Measurements from ENCODE around the gene SPATA13.
"Not testable (repeated sequence)": the region's sequence is repeated elsewhere in the genome, so short reads cannot be mapped to it uniquely, and the experiment has no call there.

SPATA13 gene

DNA sequence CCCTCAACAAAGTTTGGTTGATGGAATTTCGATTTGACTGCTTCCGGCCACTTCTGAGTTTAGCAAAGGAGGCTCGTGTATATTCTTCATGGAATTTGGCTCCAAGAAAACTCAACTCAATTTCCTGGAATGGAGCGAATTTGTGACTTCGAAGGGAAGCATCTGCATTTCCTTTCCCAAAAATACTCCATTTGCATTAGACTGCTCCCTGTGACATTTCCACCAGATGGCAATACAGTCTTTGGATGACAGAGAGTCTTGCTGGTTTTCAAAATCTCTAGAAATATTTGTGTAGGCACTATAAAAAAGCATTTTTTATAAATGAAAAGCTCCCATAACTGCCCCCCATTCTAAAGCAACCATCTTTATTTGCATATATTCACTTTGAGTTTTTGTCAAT, 152.9 kb downstream of the SPATA13 start:
- DNase-seq (ENCODE audit: low spot score) = peak; percentile 44

DNA sequence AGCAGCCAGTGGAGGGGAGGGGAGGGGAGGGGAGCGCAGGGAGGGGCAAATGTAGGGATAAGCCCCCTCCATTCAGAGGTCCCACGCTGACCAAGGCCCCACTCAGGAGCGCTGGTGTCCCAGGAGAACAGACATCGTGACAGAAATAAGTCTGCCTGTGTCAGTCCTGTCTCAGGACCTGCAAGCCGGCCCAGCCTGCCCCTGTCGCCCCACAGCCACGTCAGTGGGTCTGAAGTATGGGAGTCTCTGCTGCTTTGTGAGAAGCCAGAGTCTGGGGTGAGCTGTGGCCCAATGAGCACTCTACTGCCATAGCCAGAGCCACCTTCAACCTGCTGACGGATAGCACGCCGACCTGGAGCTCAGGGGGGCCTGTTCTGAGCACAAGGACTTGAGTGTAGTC, 157.3 kb downstream of the SPATA13 start:
- DNase-seq (ENCODE audit: low spot score) = not testable (repeated sequence)

- DNase-seq (ENCODE audit: low spot score) = not testable (repeated sequence)
Observed at GRCh38 chr13:24318878-24319277, 158.4 kb downstream of the SPATA13 start.

- DNase-seq (ENCODE audit: low spot score) = not testable (repeated sequence)
Observed at GRCh38 chr13:24319641-24320040, 159.1 kb downstream of the SPATA13 start.

GRCh38 chr13:24321416-24321815, 160.9 kb downstream of the SPATA13 start:
- not testable (repeated sequence) for DNase-seq (ENCODE audit: low spot score)

DNA sequence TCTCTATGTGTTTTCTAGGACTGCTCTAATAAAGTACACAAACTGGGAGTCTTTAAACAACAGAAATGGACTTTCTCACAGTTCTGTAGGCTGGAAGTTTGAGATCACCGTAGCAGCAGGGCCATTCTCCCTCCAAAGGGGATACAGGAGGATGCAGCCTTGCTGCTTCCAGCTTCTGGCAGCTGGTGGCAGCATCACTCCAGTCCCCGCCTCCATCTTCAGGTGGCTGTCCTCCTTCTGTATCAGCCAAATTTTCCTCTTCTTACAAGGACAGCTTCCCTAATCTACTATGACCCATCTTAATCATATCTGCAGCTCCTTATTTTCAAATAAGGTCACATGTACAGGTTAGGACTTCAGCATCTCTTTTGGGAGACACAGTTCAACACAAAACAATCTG, 161.9 kb downstream of the SPATA13 start:
- not testable (repeated sequence) for DNase-seq (ENCODE audit: low spot score)

- DNase-seq (ENCODE audit: low spot score) = no peak
Observed at GRCh38 chr13:24323036-24323738, 162.7 kb downstream of the SPATA13 start.

DNA sequence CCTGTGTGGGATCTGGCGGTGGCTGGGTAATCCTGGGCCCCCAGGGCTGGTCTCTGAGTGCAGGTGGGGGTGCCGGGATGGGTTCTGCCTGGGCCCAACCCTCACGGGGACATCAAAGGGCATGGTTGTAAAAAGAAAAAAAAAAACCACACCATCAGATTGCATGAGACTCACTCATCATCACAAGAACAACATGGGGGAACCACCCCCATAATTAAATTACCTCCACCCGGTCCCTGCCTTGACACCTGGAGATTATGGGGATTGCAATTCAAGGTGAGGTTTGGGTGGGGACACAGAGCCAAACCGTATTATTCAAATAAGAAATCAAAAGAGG, 163.2 kb downstream of the SPATA13 start:
- no peak for DNase-seq (ENCODE audit: low spot score)

DNA sequence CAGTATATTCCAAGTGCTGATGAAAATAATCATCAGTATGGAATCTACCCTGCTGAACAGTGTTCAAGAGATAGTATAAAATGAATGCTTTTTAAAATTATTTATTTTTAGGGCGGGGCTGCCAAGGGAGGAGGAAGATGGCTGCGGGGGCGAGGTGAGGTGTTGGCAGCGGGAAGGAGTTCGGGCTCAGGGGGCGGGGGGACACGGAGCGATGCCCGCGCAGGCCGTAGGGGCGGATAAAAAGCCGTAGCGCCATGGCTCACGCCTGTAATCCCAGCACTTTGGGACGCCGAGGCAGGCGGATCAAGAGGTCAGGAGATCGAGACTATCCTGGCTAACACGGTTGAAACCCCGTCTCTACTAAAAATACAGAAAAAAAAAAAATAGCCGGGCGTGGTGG, 167.1 kb downstream of the SPATA13 start:
- not testable (repeated sequence) for DNase-seq (ENCODE audit: low spot score)

- DNase-seq (ENCODE audit: low spot score) = no peak
Observed at GRCh38 chr13:24328145-24328544, 167.6 kb downstream of the SPATA13 start.

GRCh38 chr13:24338721-24339120, 178.2 kb downstream of the SPATA13 start:
- no peak for DNase-seq (ENCODE audit: low spot score)

DNA sequence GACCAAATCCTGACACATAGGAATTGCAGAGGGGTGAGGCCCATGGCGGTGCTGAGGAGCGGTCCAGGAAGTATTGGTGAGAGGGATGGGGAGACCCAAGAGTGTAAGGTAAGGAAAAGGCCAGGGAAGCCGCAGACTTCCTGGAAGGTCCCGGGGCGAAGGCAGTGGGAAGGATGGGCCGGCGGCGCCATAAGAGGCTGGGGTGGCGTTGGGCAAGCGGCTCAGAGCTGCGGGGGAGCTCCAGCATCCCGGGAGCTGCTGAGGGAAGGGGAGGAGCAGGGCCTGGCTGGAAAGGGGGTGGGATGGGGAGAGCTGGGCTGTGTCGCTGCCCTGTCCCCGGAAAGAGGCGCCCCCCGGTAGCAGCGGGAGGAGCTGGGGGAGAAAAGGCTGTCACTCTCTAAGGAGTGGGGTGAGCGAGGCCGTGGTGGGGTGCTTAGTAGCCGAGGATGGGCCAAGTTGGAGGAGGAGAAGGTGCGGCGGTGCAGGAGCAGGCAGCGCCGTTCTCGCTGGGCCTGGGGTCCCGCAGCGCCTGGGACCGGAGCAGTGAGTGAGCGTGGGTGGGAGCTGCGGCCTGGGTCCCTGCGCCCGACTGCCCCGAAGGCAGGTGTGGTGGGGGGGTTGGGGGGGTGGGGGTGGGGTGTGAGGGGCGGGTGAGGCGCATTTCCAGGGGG, 179.6 kb downstream of the SPATA13 start:
- no peak for DNase-seq (ENCODE audit: low spot score)

- DNase-seq (ENCODE audit: low spot score) = no peak
Observed at GRCh38 chr13:24340608-24340955, 180.1 kb downstream of the SPATA13 start.

GRCh38 chr13:24341439-24341838, 180.9 kb downstream of the SPATA13 start:
- peak; percentile 64 for DNase-seq (ENCODE audit: low spot score)

- DNase-seq (ENCODE audit: low spot score) = peak; percentile 59
Observed at GRCh38 chr13:24348385-24348784, 187.9 kb downstream of the SPATA13 start.

DNA sequence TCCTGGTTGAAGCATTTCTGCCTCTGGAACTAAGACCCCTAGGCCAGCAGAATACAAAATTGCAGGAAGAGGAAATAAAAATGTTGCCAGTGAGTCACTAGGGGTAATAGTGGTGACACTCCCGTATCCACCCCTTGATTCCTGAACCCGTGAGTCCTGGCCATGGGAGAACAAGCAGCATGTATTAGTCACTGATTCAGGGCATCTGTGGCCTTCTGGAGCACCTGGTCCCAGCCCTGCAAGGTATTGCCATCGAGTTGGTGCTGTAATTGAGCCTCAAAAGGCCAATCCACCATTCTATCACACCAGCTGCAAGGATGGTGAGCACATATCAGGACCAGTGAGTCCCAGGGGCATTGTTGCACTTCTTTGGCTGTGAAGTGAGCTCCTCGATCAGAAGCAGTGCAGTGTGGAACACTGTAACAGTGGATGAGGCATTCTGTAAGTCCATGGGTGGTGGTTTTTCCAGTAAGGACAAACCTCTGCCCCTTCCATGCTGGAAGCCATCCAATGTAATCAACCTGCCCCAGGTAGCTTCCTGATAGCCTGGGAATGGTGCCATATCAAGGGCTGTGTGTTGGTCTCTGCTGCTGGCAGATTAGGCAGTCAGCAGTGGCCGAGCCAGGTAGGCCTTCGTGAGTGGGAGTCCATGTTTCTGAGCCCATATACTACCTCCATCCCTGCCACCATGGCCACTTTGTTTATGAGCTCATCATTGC, 188.4 kb downstream of the SPATA13 start:
- peak; percentile 78 for DNase-seq (ENCODE audit: low spot score)

GRCh38 chr13:24349778-24350664, 189.5 kb downstream of the SPATA13 start:
- DNase-seq (ENCODE audit: low spot score) = not testable (repeated sequence)

DNA sequence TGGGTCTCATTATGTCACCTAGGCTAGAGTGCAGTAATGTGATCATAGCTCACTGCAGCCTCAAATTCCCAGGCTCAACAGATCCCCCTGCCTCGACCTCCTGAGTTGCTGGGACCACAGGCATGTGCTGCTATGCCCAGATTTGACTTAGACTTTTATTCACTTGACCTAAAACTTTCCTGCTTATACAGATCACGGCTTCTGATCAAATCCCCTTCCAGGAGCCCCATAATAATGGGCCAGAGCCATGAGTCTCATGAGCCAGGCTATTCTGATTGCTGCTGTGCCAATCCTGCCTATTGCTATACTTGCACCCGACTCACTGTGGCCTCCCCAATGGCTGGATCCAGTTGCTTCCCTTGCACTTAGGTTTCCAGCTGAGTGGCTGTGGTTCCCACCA, 190.9 kb downstream of the SPATA13 start:
- DNase-seq (ENCODE audit: low spot score) = no peak

DNA sequence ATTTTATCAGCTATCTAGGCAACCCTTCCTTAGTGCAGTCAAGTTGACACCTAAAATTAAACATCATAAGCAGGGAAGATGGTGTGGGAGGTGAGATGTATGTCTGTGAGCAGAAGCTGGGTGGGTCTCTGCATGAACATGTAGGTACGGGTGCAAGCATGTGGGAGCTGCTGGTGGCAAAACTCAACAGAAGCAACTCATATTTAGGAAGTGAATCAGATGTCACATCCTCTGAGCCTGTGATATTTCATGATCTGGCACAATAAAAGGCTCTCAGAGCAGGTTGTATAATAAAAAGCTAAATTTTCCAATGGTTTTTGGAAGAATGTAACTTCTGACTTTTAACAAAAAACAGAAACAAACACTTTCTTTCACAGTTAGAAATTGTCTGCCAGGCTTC, 193.2 kb downstream of the SPATA13 start:
- DNase-seq (ENCODE audit: low spot score) = peak; percentile 20

- no peak for DNase-seq (ENCODE audit: low spot score)
Observed at GRCh38 chr13:24355103-24355502, 194.6 kb downstream of the SPATA13 start.

GRCh38 chr13:24356270-24356669, 195.8 kb downstream of the SPATA13 start:
- no peak for DNase-seq (ENCODE audit: low spot score)
